ENCODE data around the gene FDXACB1.

The FDXACB1 gene

DNA sequence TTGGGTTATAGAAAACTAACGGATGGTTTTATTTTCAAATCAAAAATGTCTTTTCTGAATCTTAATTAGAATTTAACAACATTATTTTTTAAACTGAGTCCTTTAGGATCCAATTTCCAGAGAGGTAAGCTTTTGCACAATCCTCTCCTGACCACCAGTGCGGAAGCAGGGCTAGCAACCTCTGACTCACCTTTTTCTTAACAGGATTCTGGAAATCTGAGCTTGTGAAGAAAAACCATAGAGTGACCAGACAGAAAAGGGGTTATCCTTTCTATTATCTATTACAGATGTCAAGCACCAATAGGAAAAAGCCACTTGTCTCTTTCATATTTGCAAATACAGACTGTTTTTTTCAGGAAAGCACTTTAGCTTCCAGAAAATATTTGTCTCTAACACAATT lies 32.9 kb downstream of the FDXACB1 start:
- no peak for DNase-seq (ENCODE audit: low read depth in 3 of 3, low spot score in 1 of 3)

DNA sequence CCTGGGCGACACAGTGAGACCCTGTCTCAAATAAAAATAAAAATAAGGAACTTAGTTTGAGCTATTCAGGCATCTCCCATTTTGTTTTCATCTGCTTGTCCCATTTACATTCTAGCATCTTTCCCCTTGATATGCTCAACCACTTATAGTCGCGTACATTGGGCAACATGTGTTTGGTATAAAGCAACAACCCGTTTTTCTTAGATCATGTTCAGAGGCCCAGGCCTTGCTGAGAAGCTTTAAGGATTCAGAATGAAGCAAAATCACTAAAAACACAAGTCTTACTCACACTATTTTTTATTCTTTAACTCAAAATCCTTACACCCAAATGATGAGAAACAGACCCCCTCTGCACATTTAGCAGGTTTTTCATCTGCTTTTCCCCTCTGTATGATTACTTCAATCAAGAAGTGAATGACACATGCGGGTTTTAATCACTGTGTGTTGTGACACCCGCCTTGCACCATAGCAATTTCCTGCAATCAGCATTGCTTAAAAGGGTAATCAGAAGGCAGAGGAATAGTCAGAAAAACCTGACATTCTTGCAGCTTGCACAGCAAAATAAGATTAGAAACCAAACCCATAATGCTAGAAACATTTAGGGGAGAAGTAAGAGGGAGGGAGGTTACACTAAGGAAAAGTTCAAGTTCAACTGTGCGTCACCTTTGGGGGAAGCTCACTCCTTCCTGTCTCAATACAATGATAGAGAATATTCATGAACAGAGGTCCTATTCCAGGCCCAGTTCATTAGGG lies 33.5 kb downstream of the FDXACB1 start:
- DNase-seq (ENCODE audit: low read depth in 3 of 3, low spot score in 1 of 3) = no peak

DNA sequence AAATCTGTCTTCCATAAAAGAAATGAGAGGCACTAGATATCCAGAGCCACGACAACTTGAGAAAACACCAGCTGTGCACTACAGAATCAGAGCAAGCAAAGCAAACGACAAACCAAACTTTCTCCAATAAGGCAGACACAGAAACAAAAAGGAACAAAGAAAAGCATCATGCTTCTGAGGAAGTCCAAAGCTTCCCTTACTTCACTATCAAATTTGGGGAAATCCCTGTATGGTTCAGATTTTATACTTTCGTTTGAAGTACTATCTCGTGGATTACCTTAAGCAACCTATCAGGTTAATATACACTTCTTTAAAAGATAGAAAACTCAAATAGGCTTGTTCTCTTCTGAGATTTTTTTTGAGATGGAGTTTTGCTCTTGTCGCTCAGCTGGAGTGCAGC lies 35.3 kb downstream of the FDXACB1 start:
- DNase-seq (ENCODE audit: low read depth in 3 of 3, low spot score in 1 of 3) = no peak

DNA sequence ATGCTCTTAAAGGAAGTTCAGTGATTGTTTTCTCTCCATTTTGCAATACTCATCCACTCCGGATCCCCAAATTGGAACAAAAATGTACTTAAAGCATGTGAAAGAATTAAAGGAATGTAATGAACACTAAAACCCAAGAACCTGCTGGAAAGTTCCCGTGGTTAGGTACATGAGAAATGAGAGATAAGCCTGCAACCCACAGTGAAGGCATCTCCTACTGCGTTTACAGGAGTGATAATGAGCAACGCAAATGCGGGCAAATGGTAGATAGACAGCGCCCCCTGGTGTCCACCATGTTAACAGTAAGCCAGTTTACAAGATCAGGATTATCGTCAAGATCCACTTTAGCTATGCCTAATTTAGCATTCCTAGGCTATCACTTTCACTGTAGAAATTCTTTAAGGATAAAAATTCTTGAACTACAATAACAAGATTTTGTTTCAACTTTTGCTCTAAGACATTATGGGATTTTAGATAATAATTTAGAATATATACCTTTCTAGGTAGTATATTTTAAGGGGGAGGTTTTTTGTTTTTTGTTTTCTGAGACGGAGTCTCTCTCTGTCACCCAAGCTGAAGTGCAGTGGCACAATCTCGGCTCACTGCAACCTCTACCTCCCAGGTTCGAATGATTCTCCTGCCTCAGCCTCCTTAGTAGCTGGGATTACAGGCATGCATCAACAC lies 37.5 kb downstream of the FDXACB1 start:
- DNase-seq (ENCODE audit: low read depth in 3 of 3, low spot score in 1 of 3) = peak; percentile 63 to 82 (median 70)

DNA sequence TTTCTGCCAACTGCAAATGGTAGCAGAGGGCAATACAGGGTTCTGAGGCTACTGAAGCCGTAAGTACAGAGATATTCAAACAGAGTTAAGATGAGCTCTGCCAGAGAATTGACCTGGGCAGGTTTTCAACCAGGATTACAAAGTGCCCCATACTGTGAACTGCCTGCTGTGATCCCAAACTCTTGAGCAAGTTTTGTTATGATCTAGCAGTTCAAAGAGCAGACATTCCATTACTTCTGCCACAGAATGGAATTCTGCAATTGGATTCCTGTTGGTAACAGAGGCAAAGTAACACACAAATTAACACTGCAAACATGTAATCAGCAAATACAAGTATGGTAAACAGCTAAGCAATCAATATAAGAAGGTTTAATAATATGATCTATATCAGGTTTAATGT lies 38.8 kb downstream of the FDXACB1 start:
- no peak for DNase-seq (ENCODE audit: low read depth in 3 of 3, low spot score in 1 of 3)

DNA sequence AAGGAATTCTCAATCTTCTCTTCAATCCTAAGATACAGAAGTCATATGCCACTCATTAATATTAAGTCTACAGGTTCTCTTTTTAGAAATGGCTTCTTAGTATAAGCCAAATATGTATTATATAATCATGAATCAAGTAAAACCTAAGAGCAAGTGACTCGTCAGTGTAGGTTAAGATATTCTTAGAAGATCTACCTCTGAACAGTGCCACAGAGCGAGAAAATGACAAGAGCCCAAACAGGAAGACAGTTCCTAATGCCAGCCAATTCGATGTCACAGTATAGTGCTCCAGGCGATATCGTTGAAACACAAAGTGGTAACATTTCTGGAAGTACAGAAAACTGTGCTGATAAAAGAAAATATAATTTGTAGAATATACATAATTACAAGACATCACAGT lies 40.9 kb downstream of the FDXACB1 start:
- DNase-seq (ENCODE audit: low read depth in 3 of 3, low spot score in 1 of 3) = no peak

DNA sequence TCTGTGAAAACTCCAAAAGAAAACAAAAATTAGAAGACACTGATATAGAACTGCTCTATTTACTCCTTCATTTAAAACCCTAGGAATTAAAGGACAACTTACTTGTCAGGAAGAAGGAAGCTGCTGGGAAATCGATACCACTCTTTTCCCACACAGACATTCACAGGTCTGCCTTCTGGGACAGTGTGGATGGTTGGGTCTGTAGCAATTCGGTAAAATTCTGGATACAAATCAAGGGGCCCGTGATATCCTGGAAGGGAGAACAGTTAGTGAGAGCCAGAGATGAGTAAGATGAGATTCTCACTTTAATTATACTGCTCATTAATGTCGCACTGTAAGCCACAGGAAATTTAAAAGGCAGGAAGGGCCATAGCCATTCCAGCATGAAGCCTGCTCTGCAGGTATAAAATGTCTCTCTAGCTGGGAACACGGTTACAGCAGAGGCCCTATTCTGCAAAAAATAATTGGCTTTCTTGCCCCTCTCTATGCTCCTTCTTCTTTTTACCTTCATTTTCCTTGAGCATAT lies 41.5 kb downstream of the FDXACB1 start:
- no peak for DNase-seq (ENCODE audit: low read depth in 3 of 3, low spot score in 1 of 3)

DNA sequence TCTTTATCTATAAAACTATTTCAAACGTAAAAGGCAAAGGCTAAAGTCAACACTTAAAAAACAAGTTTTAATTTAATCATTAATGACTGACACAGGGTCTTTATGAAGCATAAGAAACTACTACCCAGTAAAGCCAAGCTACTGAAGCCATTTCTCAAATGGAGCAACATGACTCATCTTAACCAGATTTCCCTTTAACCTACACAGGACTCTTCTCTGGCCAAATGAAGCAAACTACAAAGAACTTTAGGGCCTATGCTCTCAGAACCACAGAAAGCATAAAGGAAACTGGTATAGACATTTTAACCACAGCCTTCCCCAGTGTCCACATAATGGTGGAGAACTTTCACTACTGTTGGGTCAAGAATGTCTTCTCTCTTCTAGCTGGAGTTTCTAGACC lies 42.2 kb downstream of the FDXACB1 start:
- no peak for DNase-seq (ENCODE audit: low read depth in 3 of 3, low spot score in 1 of 3)

DNA sequence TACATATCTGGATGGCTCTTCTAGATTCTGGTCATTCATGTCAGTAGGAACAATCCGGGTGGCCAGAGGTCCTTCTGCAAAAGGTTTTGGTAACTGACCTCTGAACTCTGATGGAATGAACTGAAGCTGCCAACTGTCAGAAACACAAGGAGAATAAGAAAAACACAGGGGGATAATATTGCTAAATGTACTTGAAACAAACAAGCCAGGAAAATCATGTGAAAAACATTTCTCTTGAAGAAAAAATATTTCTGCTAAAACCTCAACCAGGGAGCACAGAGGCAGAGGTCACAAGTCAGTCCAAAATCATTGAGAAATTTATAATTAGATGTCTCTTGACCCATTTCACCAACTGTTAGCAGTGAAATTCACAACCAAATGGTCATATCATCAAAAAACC lies 42.8 kb downstream of the FDXACB1 start:
- DNase-seq (ENCODE audit: low read depth in 3 of 3, low spot score in 1 of 3) = no peak

DNA sequence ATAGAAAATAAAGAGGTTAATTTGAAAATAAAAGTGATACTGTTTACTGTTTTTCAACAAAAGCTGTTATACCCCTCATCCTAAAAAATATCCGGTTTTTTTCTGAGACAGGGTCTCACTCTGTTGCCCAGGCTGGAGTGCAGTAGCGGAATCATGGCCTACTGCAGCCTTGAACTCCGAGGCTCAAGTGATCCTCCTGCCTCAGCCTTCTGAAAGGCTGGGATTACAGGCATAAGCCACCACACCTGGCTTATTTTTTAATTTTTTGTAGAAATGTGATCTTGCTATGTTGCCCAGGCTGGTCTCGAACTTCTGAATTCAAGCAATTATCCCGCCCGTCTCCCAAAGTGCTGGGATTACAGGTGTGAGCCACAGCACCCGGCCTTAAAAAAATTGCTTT lies 43.3 kb downstream of the FDXACB1 start:
- no peak for DNase-seq (ENCODE audit: low read depth in 3 of 3, low spot score in 1 of 3)

DNA sequence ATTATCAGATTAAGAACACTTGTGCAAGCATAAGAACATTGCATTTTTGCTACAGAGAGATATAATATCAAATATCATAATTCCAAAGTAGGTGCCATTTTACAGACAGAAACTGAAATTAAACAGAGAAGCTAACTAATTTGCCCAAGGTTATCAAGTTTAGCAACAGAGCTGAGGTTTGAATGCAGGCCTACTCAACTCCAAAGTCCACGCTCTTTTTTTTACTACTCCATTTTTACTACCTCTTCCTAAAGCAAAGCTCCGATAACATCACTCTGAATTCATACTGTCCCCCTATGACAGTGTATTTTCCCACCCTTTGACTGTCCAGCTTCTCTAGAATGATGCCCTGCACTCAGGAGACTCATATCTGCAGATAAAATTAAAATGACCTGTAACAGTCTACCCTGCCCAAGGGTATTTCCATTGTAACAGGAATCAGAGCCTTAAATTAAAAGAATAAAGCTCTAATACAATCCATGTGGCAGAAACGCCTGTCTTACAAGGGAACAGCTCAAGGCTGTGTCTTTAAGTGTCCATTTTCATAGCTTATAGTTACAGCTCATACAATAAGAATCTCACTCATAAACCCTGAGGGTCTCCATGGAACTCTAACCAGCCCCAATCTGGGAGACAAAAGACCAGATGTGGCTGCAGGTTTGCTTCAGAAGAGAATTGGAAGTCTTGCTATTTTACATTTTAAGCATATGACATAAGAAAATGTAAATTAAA lies 44.4 kb downstream of the FDXACB1 start:
- DNase-seq (ENCODE audit: low read depth in 3 of 3, low spot score in 1 of 3) = no peak

DNA sequence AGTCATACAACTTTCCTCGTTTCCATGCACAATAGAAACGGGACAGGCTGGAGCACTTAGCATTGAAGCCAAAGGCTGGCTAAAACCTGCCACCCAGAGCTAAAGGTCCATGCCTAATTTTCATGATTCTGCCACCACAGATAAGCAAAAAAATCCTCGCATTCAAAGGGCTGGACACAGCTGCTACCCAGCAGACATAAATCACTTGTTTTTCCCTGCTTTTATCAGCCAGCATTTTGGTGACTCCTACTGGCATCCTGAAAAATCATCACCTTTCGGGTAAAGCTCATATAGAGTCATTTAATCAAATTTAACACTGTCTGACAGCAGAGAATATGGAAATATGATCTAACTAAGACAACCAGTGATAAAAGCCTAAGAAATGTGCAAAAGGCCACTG lies 45.4 kb downstream of the FDXACB1 start:
- DNase-seq (ENCODE audit: low read depth in 3 of 3, low spot score in 1 of 3) = no peak

DNA sequence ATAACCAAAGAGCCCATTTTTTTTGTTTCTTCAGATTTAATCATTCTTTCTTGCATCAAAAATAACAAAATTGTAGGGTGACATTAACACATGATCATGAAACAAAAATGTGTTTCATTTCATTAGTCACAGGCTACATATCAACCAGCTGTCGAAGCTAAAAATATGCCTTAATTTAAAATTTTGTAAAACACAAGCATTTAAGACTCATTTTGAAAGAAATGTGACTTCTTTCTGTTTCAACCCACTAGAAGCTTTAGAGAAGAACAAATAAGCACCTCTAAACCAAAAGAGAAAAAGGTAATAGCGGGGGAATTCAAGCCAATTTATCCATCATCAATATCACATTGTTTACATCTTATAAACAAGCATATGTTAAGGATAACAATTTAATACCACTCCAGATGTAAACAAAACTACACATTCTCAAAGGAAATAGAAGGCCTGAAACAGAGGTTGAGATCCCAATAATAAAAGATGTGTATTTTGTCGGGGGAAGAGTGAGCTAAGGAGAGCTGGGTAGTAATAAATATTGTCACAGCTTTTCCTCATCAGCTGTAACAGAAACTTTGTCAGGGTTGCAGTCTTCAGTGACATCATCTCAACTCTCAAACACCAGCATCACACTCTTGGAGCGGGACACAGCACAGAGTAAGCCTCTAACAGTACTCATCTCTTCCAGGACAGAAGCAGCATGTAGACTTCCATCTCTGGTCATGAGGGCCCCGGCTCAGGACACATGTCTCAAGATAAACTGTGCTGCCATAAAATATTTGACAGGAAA lies 49.6 kb downstream of the FDXACB1 start:
- DNase-seq (ENCODE audit: low read depth in 3 of 3, low spot score in 1 of 3) = no peak

DNA sequence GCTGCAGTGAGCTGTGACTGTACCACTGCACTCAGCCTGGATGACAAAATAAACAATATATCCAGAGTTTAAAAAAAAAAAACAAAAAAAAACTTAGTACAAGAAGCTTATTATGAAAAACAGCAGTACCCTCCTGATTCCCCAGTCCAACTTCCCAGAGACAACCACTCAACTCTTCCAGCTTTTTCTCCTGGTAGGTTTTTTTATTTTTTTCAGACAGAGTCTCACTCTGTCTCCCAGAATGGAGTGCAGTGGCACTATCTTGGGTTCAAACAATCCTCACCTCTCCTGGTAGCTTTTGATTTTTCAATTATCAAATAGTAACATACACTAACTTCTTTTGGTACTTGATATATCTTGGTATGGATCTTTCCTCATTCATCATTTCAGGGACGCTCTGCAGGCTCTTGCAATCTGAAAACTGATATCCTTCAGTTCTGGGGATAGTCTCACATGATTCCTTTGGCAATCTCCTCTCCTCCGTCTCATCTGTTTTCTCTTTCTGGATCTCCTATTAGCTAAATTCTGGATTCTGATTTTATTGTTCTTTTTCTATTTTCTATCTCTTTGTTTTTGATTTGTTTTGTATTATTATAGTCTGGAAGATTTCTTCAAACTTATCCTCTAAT lies 52.5 kb downstream of the FDXACB1 start:
- no peak for DNase-seq (ENCODE audit: low read depth in 3 of 3, low spot score in 1 of 3)
